ENCODE measurements around the gene ARL15.

ARL15 gene

DNA sequence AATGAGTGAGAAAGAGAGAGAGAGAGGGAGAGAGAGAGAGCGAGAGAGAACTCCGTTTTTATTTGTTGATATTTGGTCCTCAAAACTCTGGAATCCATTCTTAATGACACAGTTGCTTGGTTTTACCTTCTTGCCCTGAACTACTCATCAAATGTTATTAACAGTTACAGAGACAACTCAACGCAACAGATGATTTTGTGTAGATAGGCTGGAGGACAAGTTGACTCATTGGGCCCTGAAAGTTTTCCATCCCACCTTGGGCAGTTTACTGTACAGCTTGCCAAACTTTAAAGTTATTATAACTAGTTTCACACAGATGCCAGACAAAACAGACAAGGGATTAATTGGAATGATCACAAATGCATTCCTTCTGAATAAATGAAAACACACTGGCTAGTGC is 339.9 kb downstream of the ARL15 start:
- no peak for DNase-seq

DNA sequence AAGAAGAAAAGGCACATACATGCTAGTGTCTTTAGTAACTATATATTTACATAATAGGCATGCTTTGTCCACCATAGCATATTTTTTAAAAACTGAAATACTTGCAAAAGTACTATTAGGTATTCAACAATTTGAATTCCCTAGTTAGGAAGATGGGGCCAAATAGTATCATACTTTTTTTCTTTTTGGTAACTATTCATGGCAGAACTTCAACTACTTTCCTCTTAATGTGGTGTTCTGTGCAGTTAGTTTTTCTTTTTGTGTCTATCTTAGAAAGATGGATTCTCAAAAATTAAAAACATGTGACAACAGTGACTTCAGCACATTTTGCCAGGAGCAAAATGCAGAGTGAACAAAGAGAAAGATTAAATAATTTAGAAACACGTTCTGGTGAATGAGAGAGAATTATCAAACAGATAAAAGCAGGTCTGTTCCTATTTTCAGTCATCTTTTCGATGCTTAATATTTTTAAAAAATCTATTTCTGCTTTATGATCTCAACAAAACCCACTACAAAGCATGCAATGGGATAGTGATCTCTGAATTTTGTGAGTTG is 341.1 kb downstream of the ARL15 start:
- DNase-seq = no peak

DNA sequence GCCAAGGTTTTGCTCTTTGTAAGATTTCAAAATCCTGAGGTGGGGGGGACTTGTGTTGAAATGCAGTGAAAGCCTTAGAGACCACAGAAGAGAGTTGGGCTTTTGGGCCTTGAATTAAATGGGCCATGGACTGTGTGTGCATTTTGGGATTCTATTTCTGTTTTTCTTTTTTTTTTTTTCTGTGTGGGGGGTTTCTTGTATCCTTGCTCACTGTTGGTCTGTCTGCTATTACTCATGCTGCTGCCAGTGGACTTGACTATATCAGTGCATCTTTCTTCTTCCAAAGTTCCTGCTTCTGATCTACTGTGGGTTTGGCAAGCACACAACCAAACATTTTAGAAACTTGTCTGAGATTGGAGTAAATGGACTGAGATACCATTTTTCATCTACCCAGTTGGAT is 344.9 kb downstream of the ARL15 start:
- DNase-seq = no peak

DNA sequence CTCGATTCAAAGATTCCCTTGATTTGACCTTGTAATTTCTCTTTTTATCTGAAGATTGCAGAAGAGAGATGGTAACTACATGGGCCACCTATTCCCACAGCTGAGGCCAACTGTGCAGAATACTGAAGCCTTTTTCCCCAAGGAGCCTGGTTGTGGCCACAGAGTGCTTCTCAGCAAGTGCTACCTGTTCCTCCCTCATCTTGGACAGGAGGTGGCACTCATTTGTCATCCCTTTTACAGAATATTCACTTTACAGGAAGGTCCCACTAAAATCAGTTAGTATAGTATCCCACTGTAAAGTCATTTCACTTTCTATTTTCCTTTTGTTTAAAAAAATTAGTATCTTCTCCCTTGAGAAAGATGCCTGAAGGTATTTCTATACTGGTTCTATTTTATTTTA is 346.4 kb downstream of the ARL15 start:
- DNase-seq = no peak

DNA sequence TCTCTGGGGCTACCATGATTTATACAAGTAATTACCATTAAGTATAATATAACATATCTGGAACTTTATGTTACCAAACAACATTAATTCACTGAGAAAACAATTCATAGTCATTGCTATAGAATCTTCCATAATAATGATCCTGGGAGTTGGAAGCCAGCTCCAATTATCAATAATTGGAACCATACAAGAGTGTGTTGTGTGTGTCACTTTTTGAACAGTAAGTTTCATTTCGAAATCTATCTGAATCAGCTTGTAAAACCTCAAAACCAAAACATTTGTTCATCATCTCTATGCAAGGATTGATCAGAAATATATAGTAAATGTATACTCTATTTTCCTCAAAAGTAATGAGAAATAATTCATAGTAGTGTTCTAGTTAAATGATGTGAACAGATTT is 348.1 kb downstream of the ARL15 start:
- DNase-seq = no peak

DNA sequence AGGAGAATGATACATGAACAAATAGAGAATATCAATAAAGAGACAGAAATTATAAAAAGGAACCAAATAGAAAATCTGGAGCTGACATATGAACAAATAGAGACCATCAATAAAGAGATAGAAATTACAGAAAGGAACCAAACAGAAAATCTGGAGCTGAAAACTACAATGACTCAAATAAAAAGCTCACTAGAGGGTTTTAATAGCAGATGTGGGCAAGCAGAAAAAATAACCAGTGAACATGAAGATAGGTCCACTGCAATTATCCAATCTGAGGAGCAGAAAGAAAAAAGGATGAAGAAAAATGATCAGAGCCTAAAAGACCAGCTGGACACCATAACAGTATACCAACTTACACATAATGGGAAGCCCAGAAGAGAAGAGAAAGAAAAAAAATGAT is 353.7 kb downstream of the ARL15 start:
- no peak for DNase-seq

DNA sequence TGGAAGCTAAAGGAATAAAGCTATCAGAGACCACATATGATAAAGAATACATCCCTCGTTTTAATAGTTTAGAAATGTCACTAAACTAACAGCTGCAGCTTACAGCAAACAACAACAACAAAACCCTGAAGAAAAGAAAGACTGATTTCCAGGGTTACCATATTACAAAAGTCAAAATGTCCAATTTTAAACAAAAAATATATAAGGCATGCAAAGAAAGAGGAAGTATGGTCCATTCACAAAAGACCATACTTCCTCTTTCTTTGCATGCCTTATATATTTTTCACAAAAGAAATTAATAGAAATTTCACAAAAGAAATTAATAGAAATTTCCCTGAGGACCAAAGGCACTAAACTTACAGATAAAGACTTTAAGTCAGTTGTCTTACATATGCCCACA is 354.2 kb downstream of the ARL15 start:
- DNase-seq = no peak

DNA sequence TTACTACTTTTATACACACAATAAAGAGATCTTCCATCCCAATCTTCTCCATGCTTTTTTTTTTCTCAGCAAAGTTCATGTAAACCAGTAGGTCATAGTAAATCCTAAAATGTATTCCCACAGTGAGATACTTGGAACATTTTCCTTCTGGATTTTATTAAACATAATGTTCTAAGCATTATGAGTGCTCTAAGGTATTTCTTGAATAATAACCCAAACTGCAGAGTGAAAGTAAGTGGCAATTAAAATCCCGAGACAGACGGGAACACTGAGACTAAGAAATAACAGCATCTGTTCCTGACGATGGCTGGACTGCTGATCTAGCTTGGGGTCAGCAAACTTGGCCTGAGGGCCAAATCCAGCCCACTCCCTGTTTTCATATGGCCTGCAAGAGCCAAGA is 359.8 kb downstream of the ARL15 start:
- DNase-seq = no peak

DNA sequence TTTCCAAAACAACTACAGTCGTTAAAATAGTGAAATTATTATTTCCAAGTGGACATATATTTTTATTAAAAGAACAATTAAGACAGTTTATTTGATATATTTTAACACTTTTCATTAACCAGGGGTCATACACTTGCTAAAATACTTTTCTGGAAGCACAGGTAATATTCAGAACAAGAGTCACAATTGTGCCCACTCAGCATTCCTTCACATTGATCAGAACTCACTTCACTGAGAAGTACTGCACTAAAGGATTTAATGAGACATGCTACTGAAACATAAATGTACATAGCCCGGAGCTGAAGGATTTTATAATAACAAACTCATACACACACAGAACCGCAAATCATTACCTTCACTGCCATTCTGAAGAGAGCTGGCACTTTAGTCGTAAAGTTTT is 361.8 kb downstream of the ARL15 start:
- no peak for DNase-seq

DNA sequence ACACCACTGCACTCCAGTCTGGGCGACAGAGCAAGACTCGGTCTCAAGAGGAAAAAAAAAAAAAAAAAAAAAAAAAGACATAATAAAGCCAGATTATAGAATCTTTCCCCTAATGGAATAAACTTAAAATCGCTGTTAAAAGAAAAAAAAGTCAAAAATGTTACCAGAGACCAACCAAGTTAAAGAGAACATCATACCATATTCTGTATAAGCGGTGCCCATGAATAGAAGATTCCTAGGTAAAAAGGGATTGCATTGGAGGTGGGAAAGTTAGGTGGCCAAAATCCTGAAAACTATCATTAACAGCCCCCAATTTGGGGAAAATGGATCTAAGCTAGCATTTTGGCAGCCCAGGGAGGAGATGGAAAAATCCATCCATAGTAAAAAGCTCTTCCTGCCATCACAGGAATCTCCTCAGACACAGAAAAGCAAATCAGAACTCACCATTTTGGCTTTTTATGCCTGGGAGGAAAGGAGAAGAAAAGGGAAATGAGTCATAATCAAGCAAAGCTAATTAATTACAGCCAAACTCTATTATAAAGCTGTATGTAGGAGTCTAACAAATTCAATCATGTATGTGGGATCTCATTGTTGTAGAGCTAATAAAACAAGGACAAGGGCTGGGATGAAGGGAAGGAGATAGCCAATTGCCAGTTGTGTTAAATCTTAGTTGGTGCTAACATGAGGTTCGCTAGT is 363.8 kb downstream of the ARL15 start:
- no peak for DNase-seq

DNA sequence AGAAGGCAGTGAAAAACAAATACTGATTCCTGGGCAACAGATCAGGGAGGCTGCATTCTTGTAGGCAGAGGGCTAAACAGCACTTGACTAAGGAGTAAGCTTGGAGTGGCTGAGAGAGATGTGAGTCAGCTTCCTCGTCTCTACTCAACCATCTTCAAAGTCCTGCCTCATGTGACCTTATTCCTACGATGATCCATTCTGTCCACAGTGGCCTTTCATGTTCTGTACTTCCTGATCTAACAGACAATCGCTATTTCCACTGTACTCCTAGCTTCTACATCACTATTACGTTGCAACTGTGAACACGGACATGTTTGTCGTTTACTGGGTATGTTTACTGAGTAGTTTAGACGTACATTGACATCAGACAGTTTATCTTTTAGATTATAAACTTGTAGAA is 365.4 kb downstream of the ARL15 start:
- DNase-seq = no peak

DNA sequence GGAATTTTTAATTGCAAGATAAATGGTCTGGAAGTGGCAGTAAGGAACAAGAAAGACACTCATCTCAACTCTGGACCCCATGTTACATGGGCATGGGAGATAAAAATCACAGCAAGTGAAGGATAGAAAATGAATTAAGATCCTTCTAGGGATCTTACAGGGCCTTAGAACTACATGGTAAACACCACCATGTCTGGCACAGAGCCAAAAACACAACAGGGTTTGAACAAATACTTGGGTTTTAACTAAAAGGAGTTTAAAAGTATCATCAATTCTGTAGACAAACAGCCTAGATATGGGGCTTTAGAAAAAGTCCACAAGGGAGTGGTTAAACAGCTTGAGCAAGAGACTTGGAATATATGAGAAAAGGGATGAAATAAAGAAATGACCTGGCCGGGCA is 366.4 kb downstream of the ARL15 start:
- no peak for DNase-seq

DNA sequence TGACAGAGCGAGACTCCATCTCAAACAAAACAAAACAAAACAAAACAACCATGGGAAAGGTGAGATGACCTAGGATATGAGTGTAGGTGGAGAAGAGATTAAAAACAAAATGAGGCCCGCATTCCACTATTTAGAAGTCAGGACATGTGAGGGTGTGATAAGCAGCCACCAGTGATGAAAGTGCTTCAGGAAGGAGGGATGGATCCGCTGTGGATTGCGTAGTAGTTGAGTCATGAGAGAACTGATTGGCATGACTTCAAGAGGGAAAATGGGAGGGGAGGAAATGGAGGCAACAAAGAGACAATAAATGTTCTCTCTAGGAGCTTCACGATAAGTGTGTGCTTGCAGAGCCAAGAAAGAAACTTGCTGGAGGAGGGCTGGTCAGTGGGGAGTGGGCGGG is 367.6 kb downstream of the ARL15 start:
- DNase-seq = no peak

DNA sequence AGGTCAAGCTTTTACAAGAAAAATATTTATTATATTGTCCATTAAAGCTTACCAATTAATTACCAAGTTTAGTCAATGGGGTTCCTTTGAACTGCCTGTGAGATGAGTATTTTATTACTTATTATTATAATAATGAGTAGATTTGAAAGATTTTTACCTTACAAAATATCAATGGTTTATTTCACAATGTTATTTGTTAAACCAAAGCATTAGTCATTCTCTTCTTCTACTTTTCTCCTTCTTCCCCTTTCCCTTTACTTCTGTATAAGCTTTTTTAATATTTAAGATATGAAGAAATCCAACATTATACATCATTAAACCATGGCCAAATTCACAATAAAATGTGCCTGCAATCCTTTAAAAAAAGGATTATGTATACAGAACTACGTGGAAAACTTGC is 369.5 kb downstream of the ARL15 start:
- DNase-seq = no peak

DNA sequence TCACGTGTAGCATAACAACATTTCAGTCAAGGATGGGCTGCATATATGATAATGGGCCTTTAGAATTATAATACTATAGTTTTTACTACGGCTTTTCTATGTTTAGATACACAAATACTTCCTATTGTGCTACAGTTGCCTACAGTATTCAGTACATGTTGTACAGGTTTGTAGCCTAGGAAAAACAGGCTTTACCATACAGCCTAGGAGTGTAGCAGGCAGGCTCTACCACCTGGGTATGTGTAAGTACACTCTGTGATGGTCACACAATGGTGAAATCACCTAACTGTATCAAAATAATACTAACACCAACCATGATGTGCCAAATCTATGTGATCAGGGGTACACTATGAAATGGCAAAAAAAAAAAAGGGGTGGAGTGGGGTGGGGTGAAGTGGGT is 372.9 kb downstream of the ARL15 start:
- no peak for DNase-seq

DNA sequence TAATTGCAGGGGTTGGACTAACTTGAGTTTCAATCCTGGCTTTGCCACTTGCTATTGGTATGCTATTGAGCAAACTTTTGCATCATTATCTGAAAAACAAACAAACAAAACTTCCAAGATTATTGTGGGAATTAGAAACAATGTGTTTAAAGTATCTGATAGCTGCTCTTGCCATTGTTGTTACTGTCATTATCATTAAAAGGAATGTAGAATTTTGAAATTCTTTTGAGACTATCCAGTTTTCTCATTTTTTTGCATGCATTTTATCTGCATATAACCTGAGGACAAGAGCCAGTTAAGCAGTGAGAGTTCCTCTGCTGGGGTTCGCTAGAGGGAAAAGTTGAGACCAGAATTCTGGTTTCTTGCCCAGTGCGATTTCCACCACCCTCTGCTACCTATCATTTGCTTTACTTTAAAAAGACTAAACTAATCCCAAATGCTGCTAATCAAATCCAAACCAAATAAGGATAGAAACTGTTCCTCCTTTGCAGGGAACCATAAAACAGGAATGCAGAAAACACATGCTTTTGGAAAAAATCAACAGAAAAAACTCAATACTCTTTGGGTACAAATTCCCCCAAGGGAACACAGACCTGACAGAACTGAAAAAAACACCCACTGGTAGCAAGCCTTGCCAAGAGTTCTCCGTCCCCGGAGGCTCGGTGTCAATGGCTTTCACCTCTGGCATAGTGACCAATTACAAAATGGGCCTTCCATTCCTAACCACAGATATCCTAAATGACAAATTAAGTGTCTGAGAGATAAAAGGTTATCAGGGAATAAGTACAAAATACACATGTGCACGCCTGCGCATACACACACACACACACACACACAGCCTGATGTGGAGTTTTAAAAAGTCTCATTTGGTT is 373.7 kb downstream of the ARL15 start:
- no peak for DNase-seq

DNA sequence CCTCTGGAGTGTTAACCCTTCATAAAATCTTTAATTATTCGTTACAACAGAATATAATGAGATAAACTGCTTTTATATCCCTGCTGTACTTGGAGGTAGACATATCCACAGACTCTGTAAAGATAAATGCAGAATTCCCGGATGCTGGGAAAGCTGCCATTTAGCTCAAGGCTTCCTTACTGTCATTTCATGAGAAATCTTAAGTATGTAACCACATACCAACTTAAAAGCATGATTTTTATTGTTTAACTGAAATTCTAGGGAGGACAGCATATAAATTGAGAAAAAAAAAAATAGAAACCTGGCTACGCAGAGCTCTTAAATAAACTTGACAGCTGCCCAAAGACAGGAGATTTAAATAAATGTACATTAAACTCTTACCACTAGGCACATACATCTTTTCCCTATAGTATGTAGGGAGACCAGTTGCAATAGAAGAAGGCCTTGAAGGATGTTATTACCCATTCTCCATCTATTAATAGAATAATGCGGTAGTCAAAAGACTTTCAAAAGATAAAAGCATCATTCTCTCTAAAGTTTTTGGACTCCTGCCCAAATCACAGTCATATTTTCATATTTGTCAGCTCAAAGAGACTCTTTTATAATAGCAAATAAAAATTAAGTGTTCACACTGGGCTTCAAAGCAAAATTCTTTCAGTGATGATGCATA is 376.1 kb downstream of the ARL15 start:
- DNase-seq = no peak

DNA sequence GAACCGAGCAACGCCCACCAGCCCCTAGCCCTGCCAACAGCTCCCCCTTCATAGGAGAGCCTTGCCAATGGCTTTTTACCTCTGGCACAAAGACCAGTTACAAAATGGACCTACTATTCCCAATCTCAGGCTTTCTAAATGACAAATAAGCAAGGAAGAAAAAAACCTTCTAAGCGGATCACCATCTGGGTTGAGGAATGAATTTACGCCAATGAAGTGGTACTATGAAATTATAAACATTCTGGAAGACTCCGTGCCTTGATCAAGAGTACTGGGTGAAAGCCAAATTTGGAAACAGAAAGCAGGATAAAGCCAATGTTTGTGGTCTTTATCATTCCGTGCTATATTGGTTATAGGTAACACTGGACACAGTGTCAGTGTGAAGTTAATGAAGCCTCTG is 378.0 kb downstream of the ARL15 start:
- DNase-seq = no peak

DNA sequence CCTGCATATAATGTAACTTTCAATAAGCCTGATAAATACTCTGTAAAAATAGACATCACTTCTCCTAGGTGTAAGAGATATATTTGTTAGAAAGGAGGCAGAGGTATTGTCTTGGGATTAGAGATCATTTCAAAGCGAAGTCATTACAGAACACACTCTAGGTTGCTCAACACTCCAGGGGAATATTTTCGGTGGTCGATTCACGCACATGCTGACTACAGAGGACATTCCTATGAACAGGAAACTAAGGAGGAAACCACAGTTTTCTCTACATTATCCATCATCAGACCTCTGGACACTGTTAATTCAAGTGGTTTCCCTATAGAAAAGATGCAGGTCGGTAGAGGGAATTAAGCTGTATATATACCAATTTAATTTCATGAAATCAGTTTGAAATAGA is 379.9 kb downstream of the ARL15 start:
- no peak for DNase-seq

DNA sequence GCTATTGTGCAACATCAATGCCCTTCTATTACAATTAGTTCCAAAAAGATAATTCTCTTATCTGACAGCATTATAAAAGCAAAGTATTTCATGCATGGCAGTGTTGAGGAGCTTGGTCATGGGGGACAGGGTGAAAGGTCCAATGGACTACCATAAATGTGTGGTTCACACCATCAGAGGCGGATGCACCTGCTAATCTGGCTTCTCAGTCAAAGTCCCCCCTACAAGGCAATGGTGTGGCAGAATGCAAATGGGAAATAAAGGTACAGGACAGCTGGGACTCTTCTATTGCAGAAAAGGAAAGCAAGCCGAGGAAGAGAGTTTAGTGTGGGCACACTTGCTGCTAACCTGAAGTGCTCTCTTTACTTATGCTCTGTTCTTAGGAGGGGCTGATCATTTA is 380.8 kb downstream of the ARL15 start:
- no peak for DNase-seq

DNA sequence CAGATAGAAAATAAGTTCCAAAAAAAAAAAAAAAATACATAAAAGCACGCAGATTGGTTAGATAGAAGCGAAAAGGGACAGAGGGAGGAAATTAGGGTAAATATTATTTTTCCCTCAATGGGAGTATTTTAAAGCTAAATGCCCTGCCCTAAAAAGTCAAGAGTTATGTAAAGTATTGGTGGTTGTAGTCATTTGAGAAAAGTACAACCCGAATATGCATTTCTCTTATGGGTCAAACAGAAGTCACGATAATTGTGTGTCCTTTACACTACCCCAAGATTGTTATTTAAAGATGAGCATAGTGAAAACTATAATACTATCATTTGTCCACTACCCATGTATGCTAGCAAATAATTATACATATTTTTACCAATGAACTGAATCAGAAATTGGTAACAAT is 381.2 kb downstream of the ARL15 start:
- DNase-seq = no peak

DNA sequence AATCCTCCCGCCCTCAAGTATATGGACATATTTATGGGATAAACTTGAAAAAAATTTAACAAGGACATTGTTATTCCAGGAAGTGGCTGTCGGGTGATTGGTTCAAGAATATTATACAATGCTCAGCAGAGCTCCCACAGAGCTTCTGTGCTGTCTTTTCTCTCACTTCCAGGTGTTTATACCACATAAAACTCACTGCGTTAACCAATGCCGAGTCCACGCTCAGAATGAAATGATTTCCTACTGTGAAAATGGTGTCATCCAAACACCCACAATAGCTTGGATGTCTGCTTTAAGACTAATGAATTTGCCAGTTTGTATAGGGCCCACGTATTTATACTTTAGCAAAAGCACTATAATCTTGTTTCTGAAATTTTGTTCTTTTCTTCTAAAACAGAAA is 381.7 kb downstream of the ARL15 start:
- DNase-seq = no peak

DNA sequence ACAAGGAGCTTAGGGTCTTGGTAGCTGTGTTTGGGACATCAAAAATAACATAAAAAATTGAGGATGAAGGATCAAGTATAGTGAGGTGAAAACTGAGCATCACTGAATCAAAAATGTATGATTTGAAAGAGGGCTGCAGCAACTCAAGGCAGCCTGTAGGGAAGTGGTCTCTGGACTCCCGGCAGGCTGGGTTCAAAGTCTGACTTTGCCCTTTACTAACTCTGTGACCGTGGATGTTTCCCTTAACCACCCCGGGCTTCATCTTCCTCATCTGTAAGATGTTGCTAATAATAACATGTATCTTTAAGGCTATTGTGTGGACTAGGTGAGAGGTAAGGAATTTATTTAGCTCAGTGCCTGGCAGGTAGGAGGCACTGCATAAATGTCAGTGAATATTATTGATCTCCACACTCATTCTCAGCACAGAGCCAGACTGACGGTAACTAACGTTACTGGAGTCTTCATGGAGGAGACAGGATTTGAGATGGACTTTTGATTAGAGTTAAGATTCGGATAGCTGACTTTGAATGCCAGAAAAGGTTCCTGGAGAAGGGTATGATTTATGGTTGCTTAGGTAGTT is 382.6 kb downstream of the ARL15 start:
- no peak for DNase-seq
